ENCODE measurements around the gene RTN4.

GRCh38 chr2:55093381-55093780, 43.1 kb upstream of the RTN4 start:
- no peak for TF ChIP-seq PATZ1 (CRISPR knock-in tag; IDR thresholded peaks at IDR 0.05; ENCODE audit: borderline replicate concordance)
- TF ChIP-seq ZC3H10 (CRISPR knock-in tag; IDR thresholded peaks at IDR 0.05) = no peak
- no peak for TF ChIP-seq ZNF8 (CRISPR knock-in tag; IDR thresholded peaks at IDR 0.05)
- no peak for TF ChIP-seq ZFP30 (CRISPR knock-in tag; IDR thresholded peaks at IDR 0.05)
- no peak for TF ChIP-seq CSDC2 (CRISPR knock-in tag; IDR thresholded peaks at IDR 0.05)
